Jurkat, Clone E6-1 (cell line): Measurements from ENCODE around the gene RAB8B.
"Not testable (repeated sequence)": the region's sequence is repeated elsewhere in the genome, so short reads cannot be mapped to it uniquely, and the experiment has no call there.

Experiments
- DNase-seq: peaks from one replicate; pipeline ENCODE4 v3.0.0-alpha.2; 2011; ENCODE audit warnings: low read depth, low spot score
- H3K4me3 ChIP-seq: 2 replicates; pipeline ENCODE4 v1.5.1; 2011; ENCODE audit warnings: mild to moderate bottlenecking, low read length, control low read depth, moderate library complexity

The RAB8B gene

DNA sequence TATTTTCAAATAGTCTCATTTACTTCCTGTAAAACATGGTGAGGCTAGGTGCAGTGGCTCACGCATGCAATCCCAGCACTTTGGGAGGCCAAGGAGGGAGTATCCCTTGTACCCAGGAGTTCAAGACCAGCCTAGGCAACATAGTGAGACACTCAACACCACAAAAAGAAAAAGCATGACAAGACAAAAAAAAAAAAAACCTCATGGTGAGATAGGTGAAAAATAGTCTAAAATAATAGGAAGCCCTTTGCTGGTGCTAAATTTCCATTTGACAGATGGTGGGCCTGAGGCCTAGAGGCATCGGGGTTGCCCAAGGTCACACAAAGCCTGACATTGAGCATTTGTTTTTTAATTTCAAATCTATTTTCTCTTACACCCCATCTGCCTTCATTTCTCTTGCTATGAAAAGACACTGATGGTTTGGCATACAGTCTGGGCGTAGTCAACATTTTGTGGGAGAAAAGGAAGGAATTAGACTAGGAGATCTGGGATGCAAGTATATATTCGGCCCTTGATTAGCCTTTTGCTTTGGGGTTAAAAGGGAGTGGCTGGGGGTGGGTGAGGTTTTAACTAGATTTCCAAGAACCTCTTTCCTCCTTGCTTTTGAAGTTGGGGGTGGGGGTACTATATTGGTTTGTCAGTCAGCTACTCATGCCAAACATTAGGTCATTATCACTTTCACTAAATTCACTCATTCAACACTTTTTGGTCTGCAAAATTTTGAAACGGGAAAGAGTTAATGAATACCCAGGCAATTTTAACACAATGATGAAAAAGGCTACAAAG, 11.3 kb downstream of the RAB8B start:
- H3K4me3 ChIP-seq, result no peak overlapping the region
- no peak for DNase-seq

DNA sequence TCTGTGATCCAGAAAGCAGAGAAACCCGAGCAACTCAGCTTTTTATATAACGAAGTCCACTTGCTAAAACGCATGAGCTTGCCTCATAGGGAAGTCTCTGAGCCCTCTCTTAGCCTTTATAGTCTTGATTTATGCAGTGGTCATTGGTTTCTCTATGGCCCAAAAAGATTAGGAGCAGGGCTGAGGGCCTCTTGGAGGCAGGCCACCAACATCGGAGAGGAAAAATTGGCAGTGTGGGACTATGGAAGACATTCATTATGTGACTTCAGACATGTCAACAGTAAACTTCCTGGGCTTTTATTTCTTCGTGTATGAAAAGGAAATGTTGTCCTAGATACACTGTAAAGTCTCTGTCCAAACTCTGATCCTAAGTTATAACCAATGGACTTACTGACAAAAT, 13.5 kb downstream of the RAB8B start:
- DNase-seq, result no peak
- H3K4me3 ChIP-seq, result no peak overlapping the region

- H3K4me3 ChIP-seq, result no peak overlapping the region
- DNase-seq, result peak; percentile 74
These were observed 14.2 kb downstream of the RAB8B start for GRCh38 chr15:63203451-63204090.

GRCh38 chr15:63206079-63206478, 16.7 kb downstream of the RAB8B start:
- DNase-seq, result no peak

GRCh38 chr15:63208824-63209223, 19.4 kb downstream of the RAB8B start:
- not testable (repeated sequence) for H3K4me3 ChIP-seq, DNase-seq

More at GRCh38 chr15:63206079-63206478, 16.7 kb downstream of the RAB8B start:
- H3K4me3 ChIP-seq, result no peak overlapping the region

DNA sequence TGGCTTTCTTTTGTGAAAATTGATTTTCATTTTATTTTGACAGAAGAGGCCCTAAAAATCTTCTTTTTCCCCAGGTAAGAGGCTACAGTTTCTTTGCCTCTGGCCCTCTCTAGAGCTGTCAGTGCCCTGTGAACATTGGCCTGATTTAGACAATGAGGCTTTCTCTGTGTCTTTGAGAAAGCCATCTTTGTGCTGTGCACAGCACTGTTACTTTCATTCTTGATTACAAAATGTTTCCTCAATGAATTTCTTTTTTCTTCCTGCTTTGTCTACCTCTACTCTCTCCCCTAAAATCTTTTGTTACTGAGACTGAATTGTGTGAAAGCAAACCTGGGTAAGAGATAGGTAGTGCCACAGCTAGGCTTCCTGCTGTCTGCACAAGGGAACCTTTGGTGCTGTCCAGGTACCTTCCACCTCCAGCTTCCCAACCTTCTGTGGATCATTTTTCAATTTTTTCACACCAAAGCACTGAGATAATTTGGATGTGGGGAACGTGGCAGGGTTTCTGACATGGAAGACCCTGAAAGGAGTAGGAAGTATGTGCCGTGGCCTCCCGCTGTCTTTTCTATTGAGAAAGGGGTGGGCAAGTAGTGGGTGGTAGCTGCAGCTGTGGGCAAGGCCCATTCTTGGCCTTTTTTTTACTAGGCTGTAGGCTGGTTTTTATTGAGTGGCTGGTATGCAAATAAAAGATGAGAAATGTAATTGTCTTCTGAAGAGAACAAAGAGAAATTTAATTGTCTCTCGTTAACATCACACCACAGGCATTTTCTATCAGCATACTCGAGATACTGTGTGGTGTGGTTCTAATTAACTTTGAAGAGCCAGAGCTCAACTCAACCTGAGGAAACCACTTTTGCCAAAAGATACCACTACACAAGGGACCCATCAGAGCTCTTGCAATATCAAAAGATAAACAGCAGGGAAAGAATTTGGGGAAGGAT, 21.0 kb downstream of the RAB8B start:
- DNase-seq, result peak; percentile 87
- no peak overlapping the region for H3K4me3 ChIP-seq

DNA sequence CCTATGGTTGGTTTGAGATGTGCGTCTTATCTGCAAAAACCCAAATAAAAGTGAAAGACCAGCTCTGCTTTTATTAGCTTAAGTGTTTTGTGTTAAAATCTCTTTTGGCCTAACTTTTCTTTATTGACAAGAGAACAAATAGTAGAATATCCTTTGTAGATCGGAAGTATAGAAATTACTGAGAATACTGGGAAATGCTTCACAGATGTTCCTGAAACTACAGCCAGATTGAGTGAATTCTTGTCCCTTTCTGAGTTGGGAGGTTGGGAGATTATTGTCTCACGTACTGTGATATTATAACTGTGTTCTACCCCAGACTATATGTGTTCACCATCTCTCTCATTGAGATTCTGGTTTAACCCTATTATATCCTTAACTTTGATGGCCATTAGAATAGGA, 21.7 kb downstream of the RAB8B start:
- no peak overlapping the region for H3K4me3 ChIP-seq
- DNase-seq, result no peak

- H3K4me3 ChIP-seq, result no peak overlapping the region
- DNase-seq, result no peak
These were observed 22.1 kb downstream of the RAB8B start for GRCh38 chr15:63211549-63211948.

GRCh38 chr15:63212050-63213004, 22.9 kb downstream of the RAB8B start:
- no peak overlapping the region for H3K4me3 ChIP-seq
- no peak for DNase-seq

- DNase-seq, result no peak
- no peak overlapping the region for H3K4me3 ChIP-seq
These were observed 28.8 kb downstream of the RAB8B start for GRCh38 chr15:63218100-63218808.

GRCh38 chr15:63219196-63219710, 29.8 kb downstream of the RAB8B start:
- DNase-seq, result no peak
- H3K4me3 ChIP-seq, result no peak overlapping the region

DNA sequence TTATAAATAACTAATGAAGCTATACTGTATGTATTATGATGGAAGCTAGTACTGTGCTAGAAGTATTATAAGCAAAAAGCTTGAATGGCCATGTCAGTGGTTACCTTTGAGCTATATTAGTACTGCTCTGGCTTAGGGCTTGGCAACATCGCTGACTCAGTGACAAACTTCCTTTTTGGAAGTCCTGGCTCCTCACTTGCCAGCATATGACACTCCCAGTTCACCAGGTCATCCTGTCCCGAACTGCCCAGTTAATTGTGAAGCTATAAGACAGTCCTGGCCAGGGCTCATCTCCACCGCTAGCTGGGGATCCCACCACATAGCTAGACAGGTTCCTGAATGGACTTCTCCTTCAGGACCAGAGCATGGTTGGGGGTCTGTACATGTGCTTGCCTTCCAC, 31.9 kb downstream of the RAB8B start:
- no peak overlapping the region for H3K4me3 ChIP-seq
- no peak for DNase-seq

GRCh38 chr15:63223463-63223862, 34.1 kb downstream of the RAB8B start:
- DNase-seq, result no peak
- H3K4me3 ChIP-seq, result no peak overlapping the region

DNA sequence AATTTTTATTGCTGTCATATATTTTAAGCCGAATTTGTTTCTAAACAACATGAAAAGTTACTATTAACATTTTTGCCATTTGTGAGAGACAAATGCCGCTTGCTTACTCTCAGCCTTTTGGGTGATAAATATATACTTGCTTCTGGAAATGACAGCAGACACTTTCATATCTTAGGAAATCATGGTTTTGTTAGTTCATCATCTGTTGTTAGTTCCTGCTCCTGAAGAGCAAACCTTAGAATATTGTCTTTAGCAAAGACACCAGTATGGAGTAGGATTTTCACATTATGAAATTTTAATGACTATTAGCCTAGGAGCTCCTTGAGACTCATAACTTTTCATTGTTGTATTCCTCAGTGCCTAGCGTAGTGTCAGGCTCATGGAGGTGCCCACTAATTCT, 36.0 kb downstream of the RAB8B start:
- DNase-seq, result no peak
- no peak overlapping the region for H3K4me3 ChIP-seq

GRCh38 chr15:63226155-63226883, 36.9 kb downstream of the RAB8B start:
- no peak overlapping the region for H3K4me3 ChIP-seq
- DNase-seq, result no peak

- no peak overlapping the region for H3K4me3 ChIP-seq
- DNase-seq, result no peak
These were observed 37.6 kb downstream of the RAB8B start for GRCh38 chr15:63226966-63227401.

- no peak for DNase-seq
- no peak overlapping the region for H3K4me3 ChIP-seq
These were observed 38.3 kb downstream of the RAB8B start for GRCh38 chr15:63227689-63228088.
